DMS 273 (cell line): Measurements from ENCODE around the gene CAV3.

Experiments
- DNase-seq: peaks from one replicate; lab custom pipeline; 2025; ENCODE audit not compliant: unreplicated experiment; lab: John Stamatoyannopoulos, UW

CAV3 gene

DNA sequence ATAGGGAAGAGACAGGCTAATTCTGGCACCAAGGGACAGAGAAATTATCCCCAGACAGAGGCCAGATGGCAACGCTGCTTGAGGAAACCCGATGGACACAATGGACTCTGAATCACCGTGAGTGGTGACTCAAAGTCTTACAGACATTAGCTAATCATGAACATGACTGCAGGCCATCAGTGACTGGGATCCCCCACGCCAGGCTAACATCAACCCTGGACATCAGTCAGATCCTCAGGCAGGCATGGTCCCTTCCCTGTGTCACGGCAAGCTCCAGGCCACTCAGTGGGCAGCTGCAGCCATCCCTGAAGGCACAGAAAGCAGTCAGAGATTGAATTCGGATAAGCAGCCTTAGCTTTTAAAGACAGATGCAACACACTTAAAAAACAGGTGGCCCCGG lies 59.6 kb downstream of the CAV3 start:
- no peak for DNase-seq

- no peak for DNase-seq
These were observed 60.6 kb downstream of the CAV3 start for GRCh38 chr3:8794247-8794646.
